ENCODE measurements around the gene TNFRSF12A. TPM values are rescaled to one million over a fixed set of nuclear protein-coding genes. Genes with fewer than 3 reads are reported as not detected.
"Not testable (repeated sequence)": the region's sequence is repeated elsewhere in the genome, so short reads cannot be mapped to it uniquely, and the experiment has no call there.

TNFRSF12A gene
- total RNA-seq, 1 donor from 2014 or later: 7.3 TPM

DNA sequence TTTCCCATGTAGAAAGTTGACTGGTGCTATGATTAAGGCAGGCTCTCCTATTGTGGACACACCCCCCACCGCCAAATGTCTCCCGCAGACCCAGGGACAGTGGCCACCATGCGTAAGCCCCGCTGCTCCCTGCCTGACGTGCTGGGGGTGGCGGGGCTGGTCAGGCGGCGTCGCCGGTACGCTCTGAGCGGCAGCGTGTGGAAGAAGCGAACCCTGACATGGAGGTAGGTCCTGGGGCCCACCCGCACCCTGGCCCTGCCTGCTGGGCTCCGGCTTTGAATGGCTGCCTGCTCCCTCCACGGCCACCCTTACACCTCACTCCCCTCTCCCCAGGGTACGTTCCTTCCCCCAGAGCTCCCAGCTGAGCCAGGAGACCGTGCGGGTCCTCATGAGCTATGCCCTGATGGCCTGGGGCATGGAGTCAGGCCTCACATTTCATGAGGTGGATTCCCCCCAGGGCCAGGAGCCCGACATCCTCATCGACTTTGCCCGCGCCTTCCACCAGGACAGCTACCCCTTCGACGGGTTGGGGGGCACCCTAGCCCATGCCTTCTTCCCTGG lies 29.8 kb downstream of the TNFRSF12A start:
- Mint-ChIP-seq H3K4me1 (peaks cover 51% of the 10 kb centered on the region), H3K4me3 (peak overlapping the region; percentile 53), H3K9me3 (no peaks in the 10 kb centered on the region), H3K36me3 (ENCODE audit: low read depth) (peaks cover 20% of the 10 kb centered on the region), H3K27me3 (peaks cover 7% of the 10 kb centered on the region), H3K27ac (no peak overlapping the region)
- no peak for DNase-seq
- intact Hi-C loops (cut with micrococcal nuclease): no loop called here

DNA sequence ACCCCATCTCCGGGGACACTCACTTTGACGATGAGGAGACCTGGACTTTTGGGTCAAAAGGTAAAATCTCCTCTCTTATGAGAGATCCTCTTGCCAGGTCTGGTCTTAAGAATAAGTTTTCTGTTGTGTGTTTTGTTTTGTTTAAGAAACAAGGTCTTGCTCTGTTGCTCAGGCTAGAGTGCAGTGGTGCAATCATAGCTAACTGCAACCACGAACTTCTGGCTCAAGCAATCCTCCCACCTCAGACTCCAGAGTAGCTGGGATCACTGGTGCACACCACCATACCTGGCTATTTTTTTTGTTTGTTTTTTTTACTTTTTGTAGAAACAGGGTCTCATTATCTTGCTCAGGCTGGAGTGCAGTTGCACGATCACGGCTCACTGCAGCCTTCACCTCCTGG lies 30.3 kb downstream of the TNFRSF12A start:
- Mint-ChIP-seq H3K27ac (peak overlapping the region; percentile 65), H3K36me3 (ENCODE audit: low read depth) (peaks cover 24% of the 10 kb centered on the region), H3K27me3 (peaks cover 4% of the 10 kb centered on the region), H3K4me1 (peaks cover 52% of the 10 kb centered on the region), H3K9me3 (no peaks in the 10 kb centered on the region), H3K4me3 (peak overlapping the region; percentile 53)
- intact Hi-C loops (cut with micrococcal nuclease): no loop called here
- no peak for DNase-seq

DNA sequence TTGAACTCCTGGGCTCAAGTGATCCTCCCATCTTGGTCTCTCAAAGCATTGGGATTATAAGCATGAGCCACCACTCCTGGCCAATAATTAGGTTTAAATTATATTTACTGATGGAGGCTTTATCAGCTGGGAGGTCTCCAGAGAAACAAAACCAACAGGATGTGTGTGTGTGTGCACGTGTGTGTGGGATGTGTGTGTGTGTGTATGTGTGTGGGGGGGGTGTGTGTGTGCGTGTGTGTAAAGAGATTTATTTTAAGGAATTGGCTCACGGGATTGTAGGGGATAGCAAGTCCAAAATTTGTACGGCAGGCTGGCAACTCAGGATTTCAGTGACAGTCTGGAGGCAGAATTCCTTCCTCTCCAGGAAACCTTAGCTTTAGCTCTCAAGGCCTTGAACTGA lies 30.8 kb downstream of the TNFRSF12A start:
- Mint-ChIP-seq H3K27me3 (peaks cover 4% of the 10 kb centered on the region), H3K4me3 (peak overlapping the region; percentile 53), H3K9me3 (no peaks in the 10 kb centered on the region), H3K27ac (peak overlapping the region; percentile 65), H3K36me3 (ENCODE audit: low read depth) (peaks cover 28% of the 10 kb centered on the region), H3K4me1 (peaks cover 55% of the 10 kb centered on the region)
- no peak for DNase-seq
- intact Hi-C loops (cut with micrococcal nuclease): no loop called here

DNA sequence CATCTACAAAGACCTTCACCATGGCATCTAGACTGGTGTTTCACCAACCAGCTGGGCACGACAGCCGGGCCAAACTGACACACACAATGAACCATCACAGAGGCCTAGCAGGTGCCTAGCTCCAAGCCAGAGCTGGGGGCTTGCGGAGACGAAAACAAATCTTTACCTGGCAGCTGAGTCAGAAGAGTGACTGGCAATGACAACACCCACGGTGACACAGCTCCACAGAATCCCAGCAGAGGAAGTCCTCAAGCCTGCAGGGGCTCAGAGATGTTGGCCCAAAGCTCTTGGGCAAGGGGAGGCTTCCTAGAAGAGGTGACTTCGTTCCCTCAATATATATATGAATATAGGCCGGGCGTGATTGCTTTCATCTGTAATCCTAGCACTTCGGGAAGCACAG lies 31.3 kb downstream of the TNFRSF12A start:
- peak overlapping the region; percentile 53 for H3K4me3 Mint-ChIP-seq
- intact Hi-C loops (cut with micrococcal nuclease): no loop called here
- DNase-seq: peak; percentile 61
- peak overlapping the region; percentile 69 for H3K27ac Mint-ChIP-seq
- H3K36me3 Mint-ChIP-seq (ENCODE audit: low read depth): peaks cover 28% of the 10 kb centered on the region
- peaks cover 4% of the 10 kb centered on the region for H3K27me3 Mint-ChIP-seq
- H3K9me3 Mint-ChIP-seq: no peaks in the 10 kb centered on the region
- H3K4me1 Mint-ChIP-seq: peaks cover 58% of the 10 kb centered on the region

DNA sequence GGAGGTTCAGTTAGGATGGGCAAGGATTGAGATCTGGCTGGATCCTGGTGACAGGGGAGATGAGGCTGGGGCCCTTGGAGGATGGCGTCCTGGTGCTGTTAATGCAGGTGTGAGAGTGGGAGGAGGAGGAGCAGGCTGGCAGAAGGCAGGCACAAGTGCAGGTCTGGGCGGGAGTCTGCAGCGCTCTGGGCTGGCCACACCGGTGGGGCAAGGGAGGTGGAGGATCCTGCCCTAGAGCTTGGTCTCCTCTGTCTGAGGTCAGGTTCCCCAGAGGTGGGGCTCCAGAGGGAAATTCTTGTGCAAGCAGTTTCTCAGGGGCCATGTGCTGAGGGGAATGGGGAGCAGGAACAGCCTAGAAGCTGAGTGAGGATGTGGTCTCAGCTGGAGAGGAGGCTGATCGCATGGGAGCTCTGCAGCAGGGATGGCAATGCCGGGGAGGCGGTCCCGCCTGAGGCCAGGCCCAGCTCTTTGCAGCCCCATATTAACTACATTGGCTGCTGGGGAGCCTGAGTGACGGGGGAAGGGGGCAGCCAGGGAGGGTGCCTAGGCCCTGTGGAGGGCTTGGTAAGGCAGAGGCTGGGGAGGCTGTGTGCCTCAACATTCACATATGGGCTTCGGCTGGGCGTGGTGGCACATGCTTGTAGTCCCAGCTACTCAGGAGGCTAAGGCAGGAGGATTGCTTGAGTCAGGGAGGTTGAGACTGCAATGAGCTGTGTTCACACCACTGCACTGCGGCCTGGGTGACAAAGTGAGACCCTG lies 32.6 kb downstream of the TNFRSF12A start:
- H3K27me3 Mint-ChIP-seq; intact Hi-C loops (cut with micrococcal nuclease); H3K4me3 Mint-ChIP-seq; H3K9me3 Mint-ChIP-seq: not testable (repeated sequence)
- H3K4me1 Mint-ChIP-seq: peaks cover 67% of the 10 kb centered on the region
- peak overlapping the region; percentile 52 for H3K27ac Mint-ChIP-seq
- peaks cover 35% of the 10 kb centered on the region for H3K36me3 Mint-ChIP-seq (ENCODE audit: low read depth)
- peak; percentile 71 for DNase-seq

DNA sequence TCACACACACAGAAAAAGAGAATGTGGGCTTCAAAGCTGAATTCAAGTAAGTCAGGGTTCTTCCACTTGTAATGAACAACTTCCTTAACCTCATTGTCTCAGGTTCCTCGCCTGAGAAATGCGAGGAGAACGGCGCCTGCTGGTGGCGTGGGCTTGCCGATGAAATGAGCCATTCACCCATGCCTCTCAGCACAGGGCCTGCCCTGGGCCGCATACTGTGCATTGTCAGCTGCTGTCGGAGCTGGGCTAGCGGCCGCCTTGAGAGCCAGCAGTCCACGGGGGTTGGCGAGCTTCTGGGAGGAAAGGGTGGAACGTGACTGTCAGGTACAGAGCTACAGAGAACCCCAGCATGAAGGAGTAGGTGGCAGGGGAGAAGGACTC lies 33.2 kb downstream of the TNFRSF12A start:
- peaks cover 62% of the 10 kb centered on the region for H3K4me1 Mint-ChIP-seq
- H3K27me3 Mint-ChIP-seq; H3K4me3 Mint-ChIP-seq; intact Hi-C loops (cut with micrococcal nuclease); H3K9me3 Mint-ChIP-seq: not testable (repeated sequence)
- H3K27ac Mint-ChIP-seq: peak overlapping the region; percentile 35
- peak; percentile 72 for DNase-seq
- peaks cover 35% of the 10 kb centered on the region for H3K36me3 Mint-ChIP-seq (ENCODE audit: low read depth)

DNA sequence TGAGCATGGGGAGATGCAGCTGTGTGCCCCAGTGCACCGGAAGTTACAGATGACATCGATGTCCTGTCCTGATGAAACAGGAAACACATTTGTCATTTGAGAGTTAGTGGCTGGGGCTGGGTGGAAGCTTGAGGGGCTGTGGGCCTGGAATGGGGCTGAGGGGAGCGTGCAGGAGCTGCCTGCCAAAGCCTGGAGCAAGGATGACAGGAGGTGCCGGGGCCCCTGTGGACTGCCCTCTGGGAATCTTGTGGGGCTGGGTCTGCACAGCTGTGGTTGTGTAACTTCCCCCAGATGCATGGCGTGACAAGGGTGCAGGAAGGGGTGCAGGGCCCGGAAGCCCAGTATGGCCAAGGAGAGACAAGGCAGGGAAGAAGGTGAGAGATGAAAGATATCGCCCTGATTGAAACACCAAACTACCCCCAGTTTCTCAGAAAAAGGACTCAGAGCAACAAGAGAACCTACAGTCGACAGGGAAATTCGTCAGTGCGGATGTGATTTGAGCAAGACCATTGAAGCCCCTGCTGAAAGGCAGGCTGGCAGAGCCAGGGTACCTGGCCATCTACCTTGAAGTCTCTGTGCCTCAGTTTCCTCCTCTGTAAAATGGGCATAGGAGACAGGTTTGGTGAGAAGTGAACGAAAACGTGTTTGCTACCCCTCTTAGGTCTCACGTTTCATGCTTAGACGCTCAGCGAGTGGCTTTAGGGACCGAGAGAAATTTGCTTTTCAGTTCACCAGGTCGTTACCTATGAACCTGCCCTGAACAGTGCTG lies 35.0 kb downstream of the TNFRSF12A start:
- Mint-ChIP-seq H3K4me1 (peaks cover 61% of the 10 kb centered on the region), H3K9me3 (no peaks in the 10 kb centered on the region), H3K36me3 (ENCODE audit: low read depth) (peaks cover 37% of the 10 kb centered on the region), H3K4me3 (peak overlapping the region; percentile 89), H3K27me3 (no peaks in the 10 kb centered on the region), H3K27ac (peak overlapping the region; percentile 87)
- peak; percentile 85 for DNase-seq
- intact Hi-C loops (cut with micrococcal nuclease): loop anchor here (2.0 to 5.0 kb wide), 2 partner anchors 26 to 53 kb away; no protein-coding TSS in a partner anchor

DNA sequence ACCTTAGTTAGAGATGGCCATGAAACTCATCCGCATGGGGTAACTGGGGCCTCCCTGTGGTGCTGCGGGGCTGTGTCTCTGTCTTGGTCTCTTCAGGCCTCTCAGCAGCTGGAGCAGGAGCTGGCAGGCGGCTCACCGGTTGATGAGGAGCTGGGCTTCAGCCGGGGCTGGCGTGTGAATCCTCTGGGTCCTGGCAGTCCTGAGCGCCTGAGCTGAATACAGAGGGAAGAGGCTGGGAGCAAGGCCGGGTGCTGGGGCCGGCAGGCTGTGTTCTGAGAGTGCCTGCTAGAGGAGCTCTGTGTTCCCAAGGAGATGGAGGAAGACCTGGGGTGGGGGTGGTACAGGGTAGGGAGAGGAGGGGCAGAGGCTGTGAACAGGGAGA lies 35.6 kb downstream of the TNFRSF12A start:
- H3K36me3 Mint-ChIP-seq (ENCODE audit: low read depth): peaks cover 35% of the 10 kb centered on the region
- H3K9me3 Mint-ChIP-seq: not testable (repeated sequence)
- intact Hi-C loops (cut with micrococcal nuclease): loop anchor here (2.0 to 5.0 kb wide), 2 partner anchors 27 to 53 kb away; no protein-coding TSS in a partner anchor

DNA sequence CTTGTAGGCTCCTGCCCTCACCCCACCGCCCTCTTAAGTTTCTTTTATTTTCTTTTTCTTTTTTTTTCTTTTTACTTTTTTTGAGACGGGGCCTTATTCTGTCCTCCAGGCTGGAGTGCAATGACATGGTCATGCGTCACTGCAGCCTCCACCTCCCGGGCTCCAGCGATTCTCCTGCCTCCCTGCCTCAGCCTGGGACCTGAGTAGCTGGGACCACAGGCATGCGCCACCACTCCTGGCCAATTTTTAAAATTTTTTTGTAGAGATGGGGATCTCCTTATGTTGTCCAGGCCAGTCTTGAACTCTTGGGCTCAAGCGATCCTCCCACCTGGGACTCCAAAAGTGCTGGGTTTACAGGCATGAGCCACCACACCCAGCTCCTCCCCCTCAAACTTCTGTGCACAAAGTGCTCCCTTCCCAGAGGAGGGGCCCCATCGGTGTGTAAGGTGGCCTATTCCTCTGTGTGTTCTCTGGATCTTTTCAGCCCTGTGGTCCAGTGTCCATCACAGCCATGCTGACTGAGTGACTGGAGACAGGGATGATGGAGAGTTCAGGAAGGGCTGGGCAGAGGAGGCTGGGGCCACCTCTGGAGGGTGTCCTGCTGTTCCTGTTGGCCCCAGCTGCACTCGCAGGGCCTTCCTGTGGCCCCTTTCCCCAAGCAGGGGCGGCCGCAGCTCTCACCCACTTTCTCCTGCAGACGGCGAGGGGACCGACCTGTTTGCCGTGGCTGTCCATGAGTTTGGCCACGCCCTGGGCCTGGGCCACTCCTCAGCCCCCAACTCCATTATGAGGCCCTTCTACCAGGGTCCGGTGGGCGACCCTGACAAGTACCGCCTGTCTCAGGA lies 36.4 kb downstream of the TNFRSF12A start:
- intact Hi-C loops (cut with micrococcal nuclease): loop anchor here (5.0 kb wide), 1 partner anchor 54 kb away; no protein-coding TSS in a partner anchor
- H3K9me3 Mint-ChIP-seq: no peaks in the 10 kb centered on the region
- peak overlapping the region; percentile 89 for H3K4me3 Mint-ChIP-seq

More for the DNA sequence above, 35.6 kb downstream of the TNFRSF12A start:
- H3K27ac Mint-ChIP-seq: peak overlapping the region; percentile 87
- H3K27me3 Mint-ChIP-seq: not testable (repeated sequence)
- peak overlapping the region; percentile 89 for H3K4me3 Mint-ChIP-seq
- peaks cover 61% of the 10 kb centered on the region for H3K4me1 Mint-ChIP-seq
- DNase-seq: peak; percentile 66

DNA sequence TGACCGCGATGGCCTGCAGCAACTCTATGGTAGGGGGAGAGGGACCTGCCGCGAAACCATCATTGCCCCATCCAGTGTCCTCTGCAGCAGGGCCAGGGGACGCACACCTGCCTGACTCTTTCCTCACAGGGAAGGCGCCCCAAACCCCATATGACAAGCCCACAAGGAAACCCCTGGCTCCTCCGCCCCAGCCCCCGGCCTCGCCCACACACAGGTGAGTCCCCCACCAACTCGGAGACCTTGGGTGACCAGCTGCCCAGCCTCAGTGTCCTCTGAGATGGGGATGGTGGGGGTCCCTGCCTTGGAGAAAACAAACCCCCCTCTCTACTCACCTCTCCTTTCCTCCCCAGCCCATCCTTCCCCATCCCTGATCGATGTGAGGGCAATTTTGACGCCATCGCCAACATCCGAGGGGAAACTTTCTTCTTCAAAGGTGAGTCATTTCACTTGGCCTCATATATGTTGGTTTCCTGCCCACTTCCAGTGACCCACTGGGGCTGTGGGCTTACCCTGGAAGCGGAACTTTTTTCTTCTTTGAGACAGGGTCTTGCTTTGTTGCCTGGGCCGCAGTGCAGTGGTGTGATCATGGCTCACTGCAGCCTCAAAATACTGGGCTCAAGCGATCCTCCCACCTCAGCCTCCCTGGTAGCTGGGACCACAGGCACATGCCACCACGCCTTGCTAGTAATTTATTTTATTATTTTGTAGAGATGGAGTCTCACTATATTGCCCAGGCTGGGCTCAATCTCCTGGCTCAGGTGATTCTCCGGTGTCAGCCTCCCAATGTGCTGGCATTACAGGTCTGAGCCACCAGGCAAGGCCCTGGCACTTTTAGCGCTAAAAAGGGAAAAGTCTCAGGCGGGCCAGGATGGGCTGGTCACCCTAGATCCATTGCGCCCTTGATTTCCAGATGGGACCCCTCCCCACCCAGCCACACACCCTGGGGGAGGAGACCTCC lies 37.3 kb downstream of the TNFRSF12A start:
- Mint-ChIP-seq H3K9me3 (no peaks in the 10 kb centered on the region), H3K4me3 (peak overlapping the region; percentile 89), H3K27ac (peak overlapping the region; percentile 87), H3K4me1 (peaks cover 51% of the 10 kb centered on the region), H3K36me3 (ENCODE audit: low read depth) (peaks cover 31% of the 10 kb centered on the region), H3K27me3 (no peaks in the 10 kb centered on the region)
- intact Hi-C loops (cut with micrococcal nuclease): loop anchor here (2.0 to 5.0 kb wide), 3 partner anchors 17 to 55 kb away; no protein-coding TSS in a partner anchor
- peak; percentile 68 for DNase-seq

More for the DNA sequence above, 36.4 kb downstream of the TNFRSF12A start:
- no peaks in the 10 kb centered on the region for H3K27me3 Mint-ChIP-seq
- peaks cover 31% of the 10 kb centered on the region for H3K36me3 Mint-ChIP-seq (ENCODE audit: low read depth)
- H3K4me1 Mint-ChIP-seq: peaks cover 56% of the 10 kb centered on the region
- H3K27ac Mint-ChIP-seq: peak overlapping the region; percentile 87
- peak; percentile 60 for DNase-seq

DNA sequence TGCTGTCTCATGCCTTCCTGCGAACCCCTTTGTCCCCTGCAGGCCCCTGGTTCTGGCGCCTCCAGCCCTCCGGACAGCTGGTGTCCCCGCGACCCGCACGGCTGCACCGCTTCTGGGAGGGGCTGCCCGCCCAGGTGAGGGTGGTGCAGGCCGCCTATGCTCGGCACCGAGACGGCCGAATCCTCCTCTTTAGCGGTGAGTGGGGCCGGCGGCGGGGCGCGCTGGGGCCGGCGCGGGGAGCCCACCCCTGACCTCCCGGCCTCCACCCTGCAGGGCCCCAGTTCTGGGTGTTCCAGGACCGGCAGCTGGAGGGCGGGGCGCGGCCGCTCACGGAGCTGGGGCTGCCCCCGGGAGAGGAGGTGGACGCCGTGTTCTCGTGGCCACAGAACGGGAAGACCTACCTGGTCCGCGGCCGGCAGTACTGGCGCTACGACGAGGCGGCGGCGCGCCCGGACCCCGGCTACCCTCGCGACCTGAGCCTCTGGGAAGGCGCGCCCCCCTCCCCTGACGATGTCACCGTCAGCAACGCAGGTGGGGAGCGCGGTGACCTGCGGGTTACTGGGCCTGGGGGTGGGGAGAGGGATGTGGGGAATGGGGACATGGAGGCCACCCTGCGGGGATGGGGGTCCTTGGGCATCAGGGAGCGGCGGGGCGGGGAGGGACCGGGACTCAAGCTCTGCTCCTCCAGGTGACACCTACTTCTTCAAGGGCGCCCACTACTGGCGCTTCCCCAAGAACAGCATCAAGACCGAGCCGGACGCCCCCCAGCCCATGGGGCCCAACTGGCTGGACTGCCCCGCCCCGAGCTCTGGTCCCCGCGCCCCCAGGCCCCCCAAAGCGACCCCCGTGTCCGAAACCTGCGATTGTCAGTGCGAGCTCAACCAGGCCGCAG lies 38.2 kb downstream of the TNFRSF12A start:
- no peaks in the 10 kb centered on the region for H3K27me3 Mint-ChIP-seq
- peak overlapping the region; percentile 89 for H3K4me3 Mint-ChIP-seq
- intact Hi-C loops (cut with micrococcal nuclease): loop anchor here (1.0 to 5.0 kb wide), 4 partner anchors 16 to 71 kb away; no protein-coding TSS in a partner anchor
- peak; percentile 85 for DNase-seq
- peaks cover 52% of the 10 kb centered on the region for H3K4me1 Mint-ChIP-seq
- H3K27ac Mint-ChIP-seq: peak overlapping the region; percentile 89
- H3K36me3 Mint-ChIP-seq (ENCODE audit: low read depth): peaks cover 31% of the 10 kb centered on the region
- no peaks in the 10 kb centered on the region for H3K9me3 Mint-ChIP-seq

All from activated CD4-positive, alpha-beta T cell treated with anti-CD3 and anti-CD28 coated beads, Interleukin-2, amount 10 ng/mL, durations not matched to agents 24 days and 14 days (primary cell).